Right renal pelvis (tissue), 4 donors: Measurements from ENCODE around the gene CYP4F2. TPM values are rescaled to one million over a fixed set of nuclear protein-coding genes. Genes with fewer than 3 reads are reported as not detected.
A peak's percentile ranks its signal among the peaks of the same experiment; 100 is the strongest.
"Not testable (repeated sequence)": the region's sequence is repeated elsewhere in the genome, so short reads cannot be mapped to it uniquely, and the experiment has no call there.

Experiments
- DNase-seq, 4 donors: peaks; one replicate each; pipeline ENCODE4 v3.0.0-alpha.2; 2013; ENCODE audit warnings: low read depth in 4 of 4, low spot score in 3 of 4, missing footprints in 1 of 4
- polyA plus RNA-seq, 4 donors: library from polyadenylated mRNA; unstranded; fragments of 120-200 nt; gene quantifications; one replicate each; pipeline ENCODE4 v1.2.1, GENCODE V29; 2013; ENCODE audit not compliant: insufficient read length in 4 of 4

Gene CYP4F2
- polyA plus RNA-seq, 4 donors = 0.19 to 0.30 TPM; not detected in 2

DNA sequence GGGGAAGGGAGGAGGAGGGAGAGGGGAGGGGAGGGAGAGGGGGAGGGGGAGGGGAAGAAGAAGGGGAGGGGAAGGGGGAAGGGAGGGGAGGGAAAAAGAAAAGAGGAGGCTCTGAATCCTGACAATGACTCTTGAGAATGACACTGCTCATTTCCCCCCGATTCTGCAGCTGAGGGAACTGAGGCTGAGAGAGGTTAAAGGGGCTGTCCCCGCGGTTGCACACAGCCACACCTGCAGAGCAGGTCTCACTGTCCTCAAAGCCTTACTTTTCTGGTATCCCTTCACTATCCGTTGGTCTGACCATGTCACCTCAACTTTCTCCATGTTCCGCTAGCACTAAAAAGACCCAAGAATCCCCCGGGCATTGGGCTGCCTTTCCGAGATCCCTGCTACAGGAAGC is 35.4 kb downstream of the CYP4F2 start:
- no peak for DNase-seq

DNA sequence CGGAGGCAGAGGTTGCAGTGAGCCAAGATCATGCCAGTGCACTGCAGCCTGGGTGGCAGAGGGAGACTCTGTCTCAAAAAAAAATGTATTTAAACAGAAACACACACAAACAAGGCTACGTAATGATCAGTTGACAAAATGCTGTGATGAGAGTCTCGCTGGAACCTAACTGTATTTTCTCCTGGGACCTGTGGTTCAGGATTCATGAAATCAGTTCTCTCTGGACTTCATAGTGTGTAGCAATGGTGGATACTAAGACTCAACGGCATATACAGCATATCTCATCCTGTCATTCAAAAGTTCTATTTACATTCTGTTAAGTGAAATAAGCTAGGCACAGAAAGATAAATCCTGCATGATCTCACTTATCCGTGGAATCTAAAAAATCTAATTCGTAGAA is 37.4 kb downstream of the CYP4F2 start:
- DNase-seq = no peak

DNA sequence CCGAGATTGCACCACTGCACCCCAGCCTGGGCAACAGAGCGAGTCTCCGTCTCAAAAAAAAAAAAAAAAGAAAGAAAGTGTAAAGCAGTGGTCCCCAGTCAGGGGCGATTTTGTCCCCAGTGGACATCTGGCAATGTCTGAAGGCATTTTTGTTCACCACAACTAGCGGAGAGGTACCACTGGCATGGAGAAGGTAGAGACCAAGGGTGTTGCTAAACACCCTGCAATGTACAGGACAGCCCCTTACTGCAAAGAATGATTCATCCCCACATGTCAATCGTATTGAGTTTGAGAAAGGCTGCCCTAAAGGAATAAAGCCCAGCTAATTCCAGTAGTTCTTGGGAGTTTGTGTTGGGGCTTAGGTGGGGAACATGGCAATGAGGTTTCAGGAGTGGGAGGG is 38.7 kb downstream of the CYP4F2 start:
- DNase-seq = no peak

DNA sequence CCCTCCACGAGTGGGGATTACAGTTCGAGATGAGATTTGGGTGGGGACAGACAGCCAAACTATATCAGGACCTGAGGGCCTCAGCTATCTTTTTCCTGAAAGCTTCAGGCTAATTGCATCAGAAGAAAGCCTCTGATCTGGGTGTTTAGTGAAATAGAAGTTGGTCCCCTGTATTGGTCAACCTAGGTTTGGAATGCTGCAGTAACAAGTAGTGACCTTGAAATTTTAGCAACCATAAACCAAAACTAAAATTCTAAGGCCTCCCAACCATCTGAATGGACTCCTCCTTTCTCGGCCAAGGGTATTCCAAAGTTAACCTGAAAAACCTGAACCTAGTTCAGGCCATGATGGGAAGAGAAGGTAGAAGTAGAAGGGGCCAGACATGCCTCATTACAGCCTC is 47.5 kb downstream of the CYP4F2 start:
- no peak for DNase-seq

DNA sequence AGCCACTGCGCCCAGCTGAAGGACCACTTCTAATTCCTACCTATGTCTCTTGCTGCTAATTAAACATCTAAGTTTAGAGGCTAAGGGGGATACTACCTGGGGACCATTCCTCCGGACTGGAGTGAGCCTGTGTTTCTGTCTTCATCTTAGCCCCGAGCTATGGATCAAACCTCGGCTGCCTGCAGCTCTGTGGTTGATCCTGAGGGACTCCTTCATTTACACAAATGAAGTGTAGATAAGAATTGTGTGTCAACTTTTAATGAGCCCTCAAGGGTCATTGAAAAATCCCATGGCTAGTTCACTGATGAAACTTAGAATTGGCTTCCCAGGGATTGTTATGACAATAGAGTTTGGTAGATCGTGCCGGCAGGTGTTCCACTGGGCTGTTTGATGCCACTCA is 51.0 kb downstream of the CYP4F2 start:
- no peak for DNase-seq

DNA sequence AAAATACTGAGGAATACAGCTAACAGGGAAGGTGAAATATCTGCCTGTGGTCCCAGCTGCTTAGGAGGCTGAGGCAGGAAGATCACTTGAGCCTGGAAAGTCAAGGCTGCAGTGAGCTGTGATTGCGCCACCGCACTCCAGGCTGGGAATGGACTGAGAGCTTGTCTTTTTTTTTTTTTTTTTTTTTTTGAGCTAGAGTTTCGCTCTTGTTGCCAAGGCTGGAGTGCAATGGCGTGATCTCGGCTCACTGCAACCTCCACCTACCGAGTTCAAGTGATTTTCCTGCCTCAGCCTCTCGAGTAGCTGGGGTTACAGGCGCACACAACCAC is 54.0 kb downstream of the CYP4F2 start:
- DNase-seq = not testable (repeated sequence)

DNA sequence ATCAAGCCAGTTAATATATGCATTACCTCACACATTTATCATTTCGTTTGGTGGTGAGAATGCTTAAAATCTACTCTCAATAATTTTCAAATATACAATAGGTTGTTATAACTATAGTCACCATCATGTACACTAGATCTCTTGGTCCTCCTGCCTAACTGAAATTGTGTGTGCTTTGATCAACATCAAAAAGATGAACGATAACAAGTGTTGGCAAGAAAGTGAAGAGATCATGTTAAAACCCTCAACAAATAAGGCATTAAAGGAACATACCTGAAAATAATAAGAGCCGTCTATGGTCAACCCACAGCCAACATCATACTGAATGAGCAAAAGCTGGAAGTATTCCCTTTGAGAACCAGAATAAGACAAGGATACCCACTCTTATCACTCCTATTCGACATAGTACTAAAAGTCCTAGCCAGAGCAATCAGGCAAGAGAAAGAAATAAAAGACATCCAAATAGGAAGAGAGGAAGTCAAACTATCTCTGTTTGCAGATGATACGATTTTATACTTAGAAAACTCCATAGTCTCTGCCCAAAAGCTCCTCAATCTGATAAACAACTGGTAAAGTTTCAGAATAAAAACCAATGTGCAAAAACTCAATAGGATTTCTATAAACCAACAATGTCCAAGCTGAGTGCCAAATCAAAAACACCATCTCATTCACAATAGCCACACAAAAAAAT is 54.5 kb downstream of the CYP4F2 start:
- no peak for DNase-seq

DNA sequence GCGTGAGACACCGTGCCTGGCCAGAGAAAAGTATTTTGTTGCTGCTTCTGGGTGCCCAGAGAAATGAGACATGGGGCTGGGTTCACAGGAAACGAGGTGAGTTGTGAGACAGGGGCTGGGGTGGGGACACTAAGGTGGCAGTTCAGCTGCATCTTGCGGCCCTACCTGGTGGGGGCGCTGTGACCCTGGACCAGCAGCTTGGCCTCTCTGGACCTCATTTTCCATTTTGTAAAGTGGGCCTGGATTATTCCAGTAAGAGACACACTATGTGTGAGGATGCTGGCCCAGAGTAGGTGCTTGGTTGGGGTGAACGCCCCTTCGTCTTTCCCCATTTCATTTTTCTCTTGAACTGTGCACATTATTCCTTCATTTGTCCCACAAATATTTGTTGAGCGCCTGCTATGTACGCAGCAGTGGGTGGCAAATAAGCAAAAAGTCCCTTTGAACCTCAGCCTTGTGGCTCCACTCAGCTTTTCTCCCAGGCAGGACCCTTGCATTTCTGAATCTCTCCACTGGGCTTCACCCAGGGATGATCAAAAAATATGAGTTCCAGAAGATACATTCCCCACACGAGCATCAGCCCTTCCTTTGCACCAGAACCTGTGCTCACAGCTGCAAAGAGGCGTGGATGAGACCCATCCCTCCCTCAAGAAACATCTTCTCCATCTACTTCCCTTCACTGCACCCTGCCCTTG is 55.9 kb downstream of the CYP4F2 start:
- DNase-seq = no peak

DNA sequence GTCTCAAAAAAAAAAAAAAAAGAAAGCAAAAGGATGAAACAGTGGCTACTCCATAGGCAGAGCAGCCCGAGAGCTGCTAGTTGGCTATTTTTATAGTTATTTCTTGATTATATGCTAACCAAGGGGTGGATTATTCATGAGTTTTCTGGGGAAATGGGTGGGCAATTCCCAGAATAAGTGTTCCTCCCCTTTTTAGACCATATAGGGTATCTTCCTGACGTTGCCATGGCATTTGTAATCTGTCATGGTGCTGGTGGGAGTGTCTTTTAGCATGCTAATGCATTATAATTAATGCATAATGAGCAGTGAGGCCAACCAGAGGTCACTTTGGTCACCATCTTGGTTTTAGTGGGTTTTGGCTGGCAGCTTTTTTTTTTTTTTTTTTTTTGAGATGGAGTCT is 57.0 kb downstream of the CYP4F2 start:
- no peak for DNase-seq

DNA sequence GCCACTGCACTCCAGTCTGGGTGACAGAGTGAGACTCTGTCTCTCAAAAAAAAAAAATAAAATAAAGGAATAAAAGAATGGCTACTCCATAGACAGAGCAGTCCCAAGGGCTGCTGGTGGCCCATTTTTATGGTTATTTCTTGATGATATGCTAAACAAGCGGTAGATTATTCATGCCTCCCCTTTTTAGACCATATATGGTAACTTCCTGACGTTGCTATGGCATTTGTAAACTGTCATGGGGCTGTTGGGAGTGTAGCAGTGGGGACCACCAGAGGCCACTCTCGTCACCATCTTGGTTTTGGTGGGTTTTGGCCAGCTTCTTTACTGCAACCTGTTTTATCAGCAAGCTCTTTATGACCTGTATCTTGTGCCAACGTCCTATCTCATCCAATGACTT is 58.0 kb downstream of the CYP4F2 start:
- DNase-seq = not testable (repeated sequence)

DNA sequence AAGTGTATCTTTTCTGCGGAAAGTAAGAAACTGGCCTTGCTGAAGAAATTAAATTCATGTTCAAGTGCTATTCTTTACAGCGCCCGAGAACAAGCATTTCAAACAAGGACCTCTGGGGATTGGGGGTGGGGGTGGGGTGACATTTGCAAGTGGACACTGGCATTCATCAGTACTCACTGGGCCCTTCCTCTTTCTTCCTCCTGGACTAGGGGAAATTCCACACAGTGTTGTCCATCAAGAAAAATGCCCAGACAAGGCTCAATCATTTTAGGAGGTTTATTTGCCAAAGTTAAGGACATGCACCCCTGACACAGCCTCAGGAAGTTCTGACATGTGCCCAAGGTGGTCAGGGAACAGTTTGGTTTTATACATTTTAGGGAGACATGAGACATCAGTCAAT is 59.5 kb downstream of the CYP4F2 start:
- DNase-seq = no peak

DNA sequence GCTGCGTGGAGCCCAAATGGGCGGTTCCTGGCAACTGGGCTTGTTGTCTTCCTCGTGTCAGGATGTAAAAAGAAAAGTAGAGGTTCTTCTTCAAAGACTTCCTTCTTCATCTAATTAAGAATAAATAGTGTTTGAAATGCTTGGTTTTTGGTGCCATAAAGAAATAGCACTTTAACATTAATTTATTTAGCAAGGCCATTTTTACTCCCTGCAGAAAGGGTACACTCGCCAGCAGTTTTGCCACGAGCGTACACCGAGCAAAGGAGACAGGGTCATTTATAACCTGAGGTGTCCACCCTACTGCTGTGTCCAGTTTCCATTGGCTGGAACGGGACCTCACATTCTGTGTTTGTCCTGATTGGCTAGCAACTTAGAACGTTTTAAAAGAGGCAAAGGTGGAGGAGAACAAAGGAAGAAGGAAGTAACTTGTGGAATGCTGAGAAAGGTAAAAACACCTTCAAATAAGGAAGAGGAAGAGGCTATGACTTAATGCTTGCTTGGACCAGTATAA is 60.6 kb downstream of the CYP4F2 start:
- no peak for DNase-seq

DNA sequence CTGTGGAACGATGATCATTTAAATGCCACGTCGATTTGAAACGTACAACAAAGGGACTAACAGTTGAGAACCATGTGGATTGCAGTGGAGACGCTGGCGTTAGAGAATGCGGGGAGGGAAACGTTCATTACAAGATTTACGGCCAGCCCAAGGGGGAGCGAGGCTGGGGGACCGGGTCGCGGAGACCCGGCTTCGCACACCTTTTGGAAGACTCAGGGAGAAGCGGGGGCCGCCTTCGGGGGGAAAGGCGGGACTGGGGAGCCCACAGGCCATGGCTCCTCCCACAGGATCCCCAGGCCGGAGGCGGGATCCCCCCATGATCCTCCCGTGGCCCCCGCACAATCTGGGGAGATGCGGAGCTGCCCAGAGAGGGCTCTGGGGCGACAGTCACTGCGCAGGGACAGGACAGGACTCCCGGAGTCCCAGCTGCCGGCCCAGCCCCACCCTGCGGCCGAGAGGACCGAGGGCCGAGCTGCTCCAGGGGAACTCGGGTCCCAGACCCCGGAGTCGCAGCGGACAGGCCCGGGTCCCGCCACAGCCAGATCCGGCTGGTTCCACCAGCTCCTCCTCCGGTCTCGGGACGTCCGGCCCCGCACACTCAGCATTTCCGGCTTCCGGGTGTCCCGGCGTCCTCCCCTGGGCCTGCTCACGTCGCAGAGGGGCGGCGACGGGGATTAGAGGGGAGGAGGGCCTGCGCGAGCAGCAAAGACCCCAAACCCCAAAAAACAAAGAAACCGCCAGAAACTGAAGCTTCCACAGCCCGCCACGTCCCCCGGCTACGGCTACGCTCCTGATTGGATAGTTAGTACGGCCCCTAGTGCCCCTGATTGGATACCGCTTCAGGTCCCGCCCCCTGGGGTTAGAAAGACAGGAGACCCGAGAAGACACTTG is 61.3 kb downstream of the CYP4F2 start:
- peak; percentile 89 to 96 (median 94) for DNase-seq

DNA sequence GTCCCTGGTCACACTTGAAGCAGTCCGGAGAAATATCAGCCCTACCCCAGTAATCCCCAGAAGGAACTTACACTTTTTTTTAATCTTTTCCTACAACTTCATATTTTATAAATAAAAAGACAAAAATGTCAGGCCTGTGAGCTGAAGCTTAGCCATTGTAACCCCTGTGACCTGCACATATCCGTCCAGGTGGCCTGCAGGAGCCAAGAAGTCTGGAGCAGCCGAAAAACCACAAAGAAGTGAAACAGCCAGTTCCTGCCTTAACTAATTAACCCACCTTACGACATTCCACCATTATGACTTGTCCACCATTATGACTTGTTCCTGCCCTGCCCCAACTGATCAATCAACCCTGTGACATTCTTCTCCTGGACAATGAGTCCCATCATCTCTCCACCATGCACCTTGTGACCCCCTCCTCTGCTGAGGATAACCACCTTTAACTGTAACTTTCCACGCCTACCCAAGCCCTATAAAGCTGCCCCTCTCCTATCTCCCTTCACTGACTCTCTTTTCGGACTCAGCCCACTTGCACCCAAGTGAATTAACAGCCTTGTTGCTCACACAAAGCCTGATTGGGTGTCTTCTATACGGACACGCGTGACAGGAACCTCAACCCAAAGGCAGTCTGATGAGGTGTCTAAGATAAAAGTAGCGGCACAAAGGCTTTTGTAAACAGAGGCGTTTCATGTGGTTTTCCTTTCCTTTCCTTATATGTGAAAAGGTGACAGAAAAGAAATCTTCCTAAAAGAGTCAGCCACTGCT is 62.1 kb downstream of the CYP4F2 start:
- not testable (repeated sequence) for DNase-seq

DNA sequence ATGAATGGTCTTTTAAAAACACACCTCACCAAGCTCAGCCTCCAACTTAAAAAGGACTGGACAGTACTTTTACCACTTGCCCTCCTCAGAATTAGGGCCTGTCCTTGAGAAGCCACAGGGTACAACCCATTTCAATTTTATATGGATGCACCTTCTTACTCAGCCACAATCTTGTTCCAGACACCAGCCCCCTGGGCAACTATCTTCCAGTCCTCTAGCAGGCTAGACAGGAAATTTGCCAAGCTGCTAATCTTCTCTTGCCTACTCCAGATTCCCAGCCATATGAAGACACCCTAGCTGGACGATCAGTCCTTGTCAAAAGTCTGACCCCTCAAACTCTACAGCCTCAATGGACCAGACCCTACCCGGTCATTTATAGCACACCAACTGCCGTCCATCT is 63.6 kb downstream of the CYP4F2 start:
- DNase-seq = not testable (repeated sequence)

DNA sequence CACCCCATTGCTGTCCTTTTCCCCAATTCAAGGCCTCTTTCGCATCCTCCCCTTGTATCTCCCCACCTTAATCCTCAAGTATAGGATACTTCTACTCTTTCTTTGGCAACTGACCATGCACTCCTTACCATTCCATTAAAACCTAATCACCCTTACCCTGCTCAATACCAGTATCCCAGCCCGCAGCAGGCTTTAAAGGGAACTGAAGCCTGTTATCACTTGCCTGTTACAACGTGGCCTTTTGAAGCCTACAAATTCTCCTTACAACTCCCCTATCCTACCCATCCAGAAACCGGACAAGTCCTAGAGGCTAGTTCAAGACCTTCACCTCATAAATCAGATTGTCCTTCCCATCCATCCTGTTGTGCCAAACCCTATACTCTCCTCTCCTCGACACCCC is 66.2 kb downstream of the CYP4F2 start:
- no peak for DNase-seq

DNA sequence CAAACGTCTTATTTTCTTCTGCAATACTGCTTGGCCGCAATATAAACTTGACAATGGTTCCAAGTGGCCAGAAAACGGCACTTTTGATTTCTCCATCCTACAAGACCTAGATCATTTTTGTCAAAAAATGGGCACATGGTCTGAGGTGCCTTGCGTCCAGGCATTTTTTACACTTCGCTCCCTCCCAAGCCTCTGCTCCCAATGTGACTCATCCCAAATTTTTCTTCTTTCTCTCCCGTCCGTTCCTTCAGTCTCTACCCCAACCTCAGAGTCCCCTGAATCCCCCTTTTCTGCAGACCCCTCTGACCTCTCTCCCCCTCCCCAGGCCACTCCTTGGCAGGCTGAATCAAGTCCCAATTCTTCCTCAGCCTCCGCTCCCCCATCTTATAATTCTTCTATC is 68.1 kb downstream of the CYP4F2 start:
- no peak for DNase-seq

DNA sequence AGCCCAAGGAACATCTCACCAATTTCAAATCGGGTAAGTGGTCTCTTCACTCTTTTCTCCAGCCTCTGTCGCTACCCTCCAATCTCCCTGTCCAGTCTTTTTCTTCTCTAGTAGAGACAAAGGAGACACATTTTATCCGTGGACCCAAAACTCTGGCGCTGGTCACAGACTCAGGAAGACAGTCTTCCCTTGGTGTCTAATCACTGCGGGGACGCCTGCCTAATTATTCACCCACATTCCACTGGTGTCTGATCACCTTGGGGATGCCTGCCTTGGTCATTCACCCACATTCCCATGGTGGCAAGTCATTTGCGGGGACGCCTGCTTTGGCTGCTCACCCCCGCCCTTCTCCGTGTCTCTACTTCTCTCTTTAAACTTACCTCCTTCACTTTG is 68.6 kb downstream of the CYP4F2 start:
- no peak for DNase-seq

DNA sequence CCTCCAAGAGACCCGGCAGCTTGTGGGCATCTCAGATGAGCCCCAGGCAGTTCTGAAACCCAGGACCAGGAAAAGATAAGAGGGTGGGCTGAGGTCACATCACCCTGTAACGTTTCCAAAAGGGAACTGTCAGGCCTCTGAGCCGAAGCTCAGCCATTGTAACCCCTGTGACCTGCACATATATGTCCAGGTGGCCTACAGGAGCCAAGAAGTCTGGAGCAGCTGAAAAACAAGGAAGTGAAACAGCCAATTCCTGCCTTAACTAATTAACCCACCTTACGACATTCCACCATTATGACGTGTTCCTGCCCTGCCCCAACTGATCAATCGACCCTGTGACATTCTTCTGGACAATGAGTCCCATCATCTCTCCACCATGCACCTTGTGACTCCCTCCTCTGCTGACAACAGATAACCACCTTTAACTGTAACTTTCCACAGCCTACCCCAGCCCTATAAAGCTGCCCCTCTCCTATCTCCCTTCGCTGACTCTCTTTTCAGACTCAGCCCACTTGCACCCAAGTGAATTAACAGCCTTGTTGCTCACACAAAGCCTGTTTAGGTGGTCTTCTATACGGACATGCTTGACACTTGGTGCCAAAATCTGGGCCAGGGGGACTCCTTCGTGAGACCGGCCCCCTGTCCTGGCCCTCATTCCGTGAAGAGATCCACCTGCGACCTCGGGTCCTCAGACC is 69.1 kb downstream of the CYP4F2 start:
- DNase-seq = not testable (repeated sequence)

DNA sequence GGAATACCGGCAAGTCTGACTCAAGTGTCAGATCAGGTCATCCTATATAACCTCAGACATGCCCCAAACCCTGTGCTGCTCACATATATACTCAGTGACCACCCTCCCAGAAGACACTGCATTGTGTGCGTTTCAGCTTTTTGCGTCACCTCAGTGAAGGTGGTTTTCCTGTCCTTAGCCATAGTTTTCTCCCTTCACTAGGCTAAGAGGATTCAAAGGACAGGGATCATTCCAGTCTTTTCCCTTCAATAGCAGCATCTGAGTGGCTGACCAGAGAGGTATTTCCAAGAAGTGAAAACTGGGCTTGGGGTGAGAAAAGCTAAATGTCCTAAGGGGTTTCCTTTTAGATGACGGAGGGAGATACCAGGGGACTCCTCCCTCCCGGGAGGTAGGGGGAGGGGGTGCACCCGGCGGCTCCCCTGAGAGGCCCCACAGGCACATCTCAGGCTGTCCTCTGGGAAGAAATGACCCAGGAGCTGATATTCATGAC is 69.7 kb downstream of the CYP4F2 start:
- DNase-seq = no peak
